ENCODE results near the gene XCL1. TPM values are rescaled to one million over a fixed set of nuclear protein-coding genes. Genes with fewer than 3 reads are reported as not detected.
"Not testable (repeated sequence)": the region's sequence is repeated elsewhere in the genome, so short reads cannot be mapped to it uniquely, and the experiment has no call there.

The XCL1 gene
- total RNA-seq, 1 experiment from 2014 or later: not detected

GRCh38 chr1:168567568-168567967, 8.8 kb upstream of the XCL1 start:
- no peak for DNase-seq (ENCODE audit: low spot score)

- no peak for DNase-seq (ENCODE audit: low spot score)
Observed at GRCh38 chr1:168568346-168568745, 8.1 kb upstream of the XCL1 start.

- no peak for DNase-seq (ENCODE audit: low spot score)
Observed at GRCh38 chr1:168570652-168571051, 5.8 kb upstream of the XCL1 start.

- no peak for DNase-seq (ENCODE audit: low spot score)
Observed at GRCh38 chr1:168572633-168573032, 3.8 kb upstream of the XCL1 start.

- peak; percentile 35 for DNase-seq (ENCODE audit: low spot score)
Observed at GRCh38 chr1:168574234-168574633, 2.2 kb upstream of the XCL1 start.

- not testable (repeated sequence) for DNase-seq (ENCODE audit: low spot score)
Observed at GRCh38 chr1:168578531-168579185, 2.3 kb downstream of the XCL1 start.

GRCh38 chr1:168580290-168580689, 3.9 kb downstream of the XCL1 start:
- DNase-seq (ENCODE audit: low spot score): not testable (repeated sequence)

GRCh38 chr1:168580991-168581390, 4.6 kb downstream of the XCL1 start:
- DNase-seq (ENCODE audit: low spot score): not testable (repeated sequence)

- DNase-seq (ENCODE audit: low spot score): no peak
Observed at GRCh38 chr1:168581817-168582572, 5.6 kb downstream of the XCL1 start.

GRCh38 chr1:168582688-168583336, 6.4 kb downstream of the XCL1 start:
- no peak for DNase-seq (ENCODE audit: low spot score)

- no peak for DNase-seq (ENCODE audit: low spot score)
Observed at GRCh38 chr1:168583571-168583970, 7.2 kb downstream of the XCL1 start.

GRCh38 chr1:168585191-168585590, 8.8 kb downstream of the XCL1 start:
- peak; percentile 58 for DNase-seq (ENCODE audit: low spot score)

- DNase-seq (ENCODE audit: low spot score): no peak
Observed at GRCh38 chr1:168585937-168586336, 9.5 kb downstream of the XCL1 start.

- no peak for DNase-seq (ENCODE audit: low spot score)
Observed at GRCh38 chr1:168589167-168589566, 12.8 kb downstream of the XCL1 start.

GRCh38 chr1:168591066-168591465, 14.7 kb downstream of the XCL1 start:
- DNase-seq (ENCODE audit: low spot score): no peak

GRCh38 chr1:168591641-168592250, 15.3 kb downstream of the XCL1 start:
- DNase-seq (ENCODE audit: low spot score): no peak

- not testable (repeated sequence) for DNase-seq (ENCODE audit: low spot score)
Observed at GRCh38 chr1:168595403-168595802, 19.0 kb downstream of the XCL1 start.

- no peak for DNase-seq (ENCODE audit: low spot score)
Observed at GRCh38 chr1:168598125-168598524, 21.7 kb downstream of the XCL1 start.

GRCh38 chr1:168598892-168599291, 22.5 kb downstream of the XCL1 start:
- DNase-seq (ENCODE audit: low spot score): no peak

GRCh38 chr1:168599641-168600040, 23.2 kb downstream of the XCL1 start:
- no peak for DNase-seq (ENCODE audit: low spot score)

GRCh38 chr1:168601051-168601450, 24.6 kb downstream of the XCL1 start:
- DNase-seq (ENCODE audit: low spot score): no peak

- peak; percentile 77 for DNase-seq (ENCODE audit: low spot score)
Observed at GRCh38 chr1:168603501-168604110, 27.2 kb downstream of the XCL1 start.
